ENCODE data around the gene MLLT3.
A peak's percentile ranks its signal among the peaks of the same experiment; 100 is the strongest.
"Not testable (repeated sequence)": the region's sequence is repeated elsewhere in the genome, so short reads cannot be mapped to it uniquely, and the experiment has no call there.

Gene MLLT3

GRCh38 chr9:20594608-20595007, 27.7 kb downstream of the MLLT3 start:
- no peak for DNase-seq (ENCODE audit: low read depth)

GRCh38 chr9:20593537-20593936, 28.8 kb downstream of the MLLT3 start:
- no peak for DNase-seq (ENCODE audit: low read depth)

GRCh38 chr9:20593105-20593504, 29.2 kb downstream of the MLLT3 start:
- DNase-seq (ENCODE audit: low read depth): no peak

GRCh38 chr9:20592673-20593072, 29.6 kb downstream of the MLLT3 start:
- DNase-seq (ENCODE audit: low read depth): no peak

GRCh38 chr9:20591223-20591622, 31.1 kb downstream of the MLLT3 start:
- DNase-seq (ENCODE audit: low read depth): no peak

- DNase-seq (ENCODE audit: low read depth): no peak
These were observed 37.2 kb downstream of the MLLT3 start for GRCh38 chr9:20584968-20585643.

GRCh38 chr9:20583088-20583487, 39.2 kb downstream of the MLLT3 start:
- DNase-seq (ENCODE audit: low read depth): not testable (repeated sequence)

- DNase-seq (ENCODE audit: low read depth): no peak
These were observed 40.1 kb downstream of the MLLT3 start for GRCh38 chr9:20582150-20582549.

- no peak for DNase-seq (ENCODE audit: low read depth)
These were observed 41.6 kb downstream of the MLLT3 start for GRCh38 chr9:20580673-20581072.

- DNase-seq (ENCODE audit: low read depth): no peak
These were observed 42.6 kb downstream of the MLLT3 start for GRCh38 chr9:20579524-20580314.

GRCh38 chr9:20573023-20573422, 49.3 kb downstream of the MLLT3 start:
- DNase-seq (ENCODE audit: low read depth): no peak

GRCh38 chr9:20570756-20571155, 51.5 kb downstream of the MLLT3 start:
- no peak for DNase-seq (ENCODE audit: low read depth)

GRCh38 chr9:20570087-20570486, 52.2 kb downstream of the MLLT3 start:
- DNase-seq (ENCODE audit: low read depth): no peak

GRCh38 chr9:20569525-20569924, 52.8 kb downstream of the MLLT3 start:
- no peak for DNase-seq (ENCODE audit: low read depth)

GRCh38 chr9:20568400-20568799, 53.9 kb downstream of the MLLT3 start:
- no peak for DNase-seq (ENCODE audit: low read depth)

- no peak for DNase-seq (ENCODE audit: low read depth)
These were observed 55.9 kb downstream of the MLLT3 start for GRCh38 chr9:20566401-20566800.

- no peak for DNase-seq (ENCODE audit: low read depth)
These were observed 57.6 kb downstream of the MLLT3 start for GRCh38 chr9:20564650-20565049.

GRCh38 chr9:20563917-20564316, 58.4 kb downstream of the MLLT3 start:
- no peak for DNase-seq (ENCODE audit: low read depth)

GRCh38 chr9:20562051-20562450, 60.2 kb downstream of the MLLT3 start:
- DNase-seq (ENCODE audit: low read depth): no peak

- DNase-seq (ENCODE audit: low read depth): no peak
These were observed 60.8 kb downstream of the MLLT3 start for GRCh38 chr9:20561531-20561930.

- DNase-seq (ENCODE audit: low read depth): no peak
These were observed 62.9 kb downstream of the MLLT3 start for GRCh38 chr9:20559231-20559890.

GRCh38 chr9:20558566-20559016, 63.7 kb downstream of the MLLT3 start:
- DNase-seq (ENCODE audit: low read depth): peak; percentile 8

Data from activated T-helper 9 cell treated with anti-CD3 and anti-CD28 coated beads, Interleukin-2, amount 50 U/mL, for 16 hours (primary cell).